Loucy (cell line): ENCODE measurements around the gene KCNN3.

Experiments used
- H2AFZ ChIP-seq: fragments of 200-600 bp; sonication (generic); 2 replicates; pipeline ENCODE4 v1.6.0; 2016; ENCODE audit warnings: antibody characterized with exemption, mild to moderate bottlenecking, low read length, moderate library complexity
- H3F3A ChIP-seq: fragments of 200-600 bp; 2 replicates; pipeline ENCODE4 v1.6.0; 2016; ENCODE audit warnings: antibody characterized with exemption, low read depth, mild to moderate bottlenecking
- H3K27me3 ChIP-seq: fragments of 200-600 bp; sonication (generic); 2 replicates; pipeline ENCODE4 v1.6.1; 2014; ENCODE audit warnings: low read length, mild to moderate bottlenecking; ENCODE audit not compliant: insufficient read depth, poor library complexity, severe bottlenecking
- H3K36me3 ChIP-seq: fragments of 200-600 bp; sonication (generic); 2 replicates; pipeline ENCODE4 v1.6.1; 2016; ENCODE audit warnings: low read length; ENCODE audit not compliant: insufficient read depth
- H3K4me1 ChIP-seq: fragments of 200-600 bp; sonication (generic); 2 replicates; pipeline ENCODE4 v1.5.1; 2014; ENCODE audit warnings: low read length, mild to moderate bottlenecking; ENCODE audit not compliant: insufficient read depth, poor library complexity, severe bottlenecking
- H3K4me2 ChIP-seq: fragments of 200-600 bp; sonication (generic); 2 replicates; pipeline ENCODE4 v1.6.0; 2014; ENCODE audit warnings: antibody characterized with exemption, low read length, low read depth, mild to moderate bottlenecking; ENCODE audit not compliant: poor library complexity, severe bottlenecking
- H3K4me3 ChIP-seq: fragments of 200-600 bp; sonication (generic); 2 replicates; pipeline ENCODE4 v1.5.1; 2014; ENCODE audit warnings: low read length, mild to moderate bottlenecking, mixed read lengths; ENCODE audit not compliant: poor library complexity, severe bottlenecking
- H3K79me2 ChIP-seq: fragments of 200-600 bp; sonication (generic); 2 replicates; pipeline ENCODE4 v1.6.1; 2014; ENCODE audit warnings: low read length; ENCODE audit not compliant: insufficient read depth
- H3K9ac ChIP-seq: fragments of 200-600 bp; sonication (generic); 2 replicates; pipeline ENCODE4 v1.6.0; 2014; ENCODE audit warnings: mild to moderate bottlenecking, low read depth, low read length, moderate library complexity; ENCODE audit not compliant: poor library complexity, severe bottlenecking
- H3K9me2 ChIP-seq: fragments of 200-600 bp; sonication (generic); replicated peaks from 2 replicates; pipeline ENCODE4 v1.6.1; 2016; ENCODE audit warnings: low read depth, low read length, mixed read lengths
- H3K9me3 ChIP-seq: fragments of 200-600 bp; sonication (generic); 2 replicates; pipeline ENCODE4 v1.6.1; 2014; ENCODE audit warnings: mild to moderate bottlenecking, antibody characterized with exemption, low read length, low read depth; ENCODE audit not compliant: insufficient read depth
- H4K20me1 ChIP-seq: fragments of 200-600 bp; sonication (generic); 2 replicates; pipeline ENCODE4 v1.6.0; 2014; ENCODE audit warnings: antibody characterized with exemption, low read length, mild to moderate bottlenecking; ENCODE audit not compliant: insufficient read depth, poor library complexity, severe bottlenecking
- EZH2phosphoT487 ChIP-seq: fragments of 200-600 bp; IDR thresholded peaks from 2 replicates; pipeline ENCODE4 v1.6.1; 2018; ENCODE audit warnings: antibody characterized with exemption, mild to moderate bottlenecking, moderate library complexity, borderline replicate concordance
- TF ChIP-seq, protein P1 (sequence below): fragments of 200-600 bp; sonication (generic); conservative IDR thresholded peaks from 2 replicates; pipeline ENCODE4 v1.5.1; 2014; ENCODE audit warnings: mild to moderate bottlenecking, antibody characterized with exemption, low read length

The KCNN3 gene

DNA sequence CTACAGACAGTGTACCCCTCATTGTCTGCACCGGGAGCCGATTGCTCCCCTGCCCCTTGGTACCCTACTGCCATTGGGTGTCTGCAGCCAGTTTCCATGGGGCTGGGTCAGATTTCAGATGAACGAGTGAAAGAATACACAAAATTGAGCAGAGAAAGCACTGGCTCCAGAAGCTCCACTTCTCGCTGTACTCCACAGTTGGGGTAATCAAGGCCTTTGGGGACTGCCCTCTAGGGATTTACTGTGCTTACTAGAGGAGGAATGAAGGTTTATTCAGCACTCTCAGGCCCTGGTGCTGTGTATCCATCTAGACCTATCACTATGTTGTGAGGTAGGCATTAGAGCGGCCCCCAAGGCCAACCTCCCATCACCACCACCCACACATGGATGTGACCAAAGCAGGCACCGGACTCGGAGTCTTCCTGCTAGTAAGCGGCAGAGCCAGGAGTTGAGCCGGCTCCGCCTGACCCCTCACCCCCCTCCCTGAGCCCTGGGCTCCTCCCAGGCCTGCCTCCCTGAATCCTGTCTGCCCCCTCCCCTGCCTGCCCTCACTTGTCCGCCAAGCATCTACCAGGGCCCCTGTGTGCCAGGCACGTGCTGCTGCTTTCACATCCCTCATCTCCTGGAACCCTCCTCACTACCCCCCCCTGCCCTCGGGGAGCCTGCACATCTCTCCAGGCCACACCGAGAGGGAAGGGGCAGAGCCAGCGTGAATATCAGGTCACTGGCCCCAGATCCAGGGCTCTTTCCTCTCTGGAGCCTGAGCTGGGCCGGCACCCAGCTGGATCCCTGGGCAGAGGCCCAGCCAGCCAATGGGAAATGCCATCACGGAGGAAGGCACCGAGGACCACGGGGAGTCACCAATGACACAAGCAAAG lies 23.3 kb downstream of the KCNN3 start:
- no peak overlapping the region for H3K4me2 ChIP-seq
- H3K9ac ChIP-seq = no peak overlapping the region
- no peak overlapping the region for H2AFZ ChIP-seq
- no peaks in the 10 kb centered on the region for H3F3A ChIP-seq
- no peaks in the 10 kb centered on the region for H3K79me2 ChIP-seq
- no peaks in the 10 kb centered on the region for H3K27me3 ChIP-seq
- no peaks in the 10 kb centered on the region for H3K36me3 ChIP-seq
- no peaks in the 10 kb centered on the region for H3K9me2 ChIP-seq
- no peak for TF ChIP-seq EZH2phosphoT487
- TF ChIP-seq, protein P1, sequence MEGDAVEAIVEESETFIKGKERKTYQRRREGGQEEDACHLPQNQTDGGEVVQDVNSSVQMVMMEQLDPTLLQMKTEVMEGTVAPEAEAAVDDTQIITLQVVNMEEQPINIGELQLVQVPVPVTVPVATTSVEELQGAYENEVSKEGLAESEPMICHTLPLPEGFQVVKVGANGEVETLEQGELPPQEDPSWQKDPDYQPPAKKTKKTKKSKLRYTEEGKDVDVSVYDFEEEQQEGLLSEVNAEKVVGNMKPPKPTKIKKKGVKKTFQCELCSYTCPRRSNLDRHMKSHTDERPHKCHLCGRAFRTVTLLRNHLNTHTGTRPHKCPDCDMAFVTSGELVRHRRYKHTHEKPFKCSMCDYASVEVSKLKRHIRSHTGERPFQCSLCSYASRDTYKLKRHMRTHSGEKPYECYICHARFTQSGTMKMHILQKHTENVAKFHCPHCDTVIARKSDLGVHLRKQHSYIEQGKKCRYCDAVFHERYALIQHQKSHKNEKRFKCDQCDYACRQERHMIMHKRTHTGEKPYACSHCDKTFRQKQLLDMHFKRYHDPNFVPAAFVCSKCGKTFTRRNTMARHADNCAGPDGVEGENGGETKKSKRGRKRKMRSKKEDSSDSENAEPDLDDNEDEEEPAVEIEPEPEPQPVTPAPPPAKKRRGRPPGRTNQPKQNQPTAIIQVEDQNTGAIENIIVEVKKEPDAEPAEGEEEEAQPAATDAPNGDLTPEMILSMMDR = no peak
- no peak overlapping the region for H3K4me3 ChIP-seq
- no peaks in the 10 kb centered on the region for H4K20me1 ChIP-seq
- peaks cover 10% of the 10 kb centered on the region for H3K4me1 ChIP-seq
- no peaks in the 10 kb centered on the region for H3K9me3 ChIP-seq

GRCh38 chr1:154845879-154846278 lies 24.2 kb downstream of the KCNN3 start:
- no peak overlapping the region for H3K4me2 ChIP-seq
- H3K9me2 ChIP-seq = no peaks in the 10 kb centered on the region
- H3K79me2 ChIP-seq = no peaks in the 10 kb centered on the region
- H3K4me1 ChIP-seq = peaks cover 11% of the 10 kb centered on the region
- H3K27me3 ChIP-seq = no peaks in the 10 kb centered on the region
- no peak overlapping the region for H3K9ac ChIP-seq
- H3F3A ChIP-seq = no peaks in the 10 kb centered on the region
- no peak overlapping the region for H2AFZ ChIP-seq
- H3K36me3 ChIP-seq = no peaks in the 10 kb centered on the region
- TF ChIP-seq EZH2phosphoT487 = no peak
- TF ChIP-seq, protein P1 = no peak
- H4K20me1 ChIP-seq = no peaks in the 10 kb centered on the region
- H3K9me3 ChIP-seq = no peaks in the 10 kb centered on the region
- no peak overlapping the region for H3K4me3 ChIP-seq

DNA sequence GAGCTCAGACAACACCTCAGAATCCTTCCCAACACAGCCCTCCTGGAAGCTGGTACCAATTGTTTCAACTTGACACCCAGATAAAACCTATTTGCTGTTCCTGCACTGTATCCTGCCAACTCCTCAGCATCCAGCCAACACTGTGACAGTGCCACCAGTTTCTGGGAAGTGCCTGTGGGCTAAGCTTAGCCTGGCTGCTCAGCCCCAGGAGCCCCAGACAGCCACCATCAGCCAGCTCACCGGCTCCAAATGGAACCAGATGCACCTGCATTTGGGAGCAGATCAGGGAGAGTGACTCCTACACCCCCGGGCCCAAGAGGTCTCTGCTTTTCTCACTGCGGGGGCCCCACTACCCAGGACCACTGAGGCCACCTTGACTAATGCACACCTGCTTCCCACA lies 24.9 kb downstream of the KCNN3 start:
- no peaks in the 10 kb centered on the region for H3K36me3 ChIP-seq
- H3K4me2 ChIP-seq = no peak overlapping the region
- H3K9ac ChIP-seq = no peak overlapping the region
- H3K27me3 ChIP-seq = no peaks in the 10 kb centered on the region
- H3K4me3 ChIP-seq = no peak overlapping the region
- no peak overlapping the region for H2AFZ ChIP-seq
- TF ChIP-seq, protein P1 = no peak
- TF ChIP-seq EZH2phosphoT487 = no peak
- no peaks in the 10 kb centered on the region for H3K9me2 ChIP-seq
- no peaks in the 10 kb centered on the region for H3K9me3 ChIP-seq
- no peaks in the 10 kb centered on the region for H3F3A ChIP-seq
- no peaks in the 10 kb centered on the region for H4K20me1 ChIP-seq
- H3K79me2 ChIP-seq = no peaks in the 10 kb centered on the region
- peaks cover 18% of the 10 kb centered on the region for H3K4me1 ChIP-seq
